ENCODE data around the gene CFAP74.

The CFAP74 gene

GRCh38 chr1:1910033-1910465, 93.5 kb downstream of the CFAP74 start:
- Mint-ChIP-seq H3K4me1 (peaks cover 17% of the 10 kb centered on the region), H3K27ac (ENCODE audit: low read depth) (peak overlapping the region; percentile 93), H3K9me3 (no peaks in the 10 kb centered on the region), H3K27me3 (peaks cover 10% of the 10 kb centered on the region), H3K4me3 (peak overlapping the region; percentile 84), H3K36me3 (ENCODE audit: insufficient read depth) (peaks cover 9% of the 10 kb centered on the region)
- DNase-seq (ENCODE audit: low spot score in 2 of 2) (no peak), ATAC-seq (replicated peaks; ENCODE audit: extremely low read depth, poor library complexity, severe bottlenecking) (no peak)

DNA sequence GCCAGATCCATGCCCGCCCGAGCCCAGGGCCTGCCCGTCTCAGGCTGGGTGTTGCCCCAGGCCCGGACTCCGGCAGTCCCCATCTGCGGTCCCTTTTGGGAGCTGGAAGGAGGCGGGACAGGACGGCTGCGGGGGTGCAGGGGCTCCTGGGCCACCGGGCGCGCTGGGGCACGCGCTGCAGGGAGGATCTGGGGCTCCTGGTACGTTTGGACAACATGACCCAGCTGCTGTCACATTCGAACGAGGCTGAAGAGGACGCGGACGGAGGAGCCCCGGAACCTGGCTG, 95.1 kb downstream of the CFAP74 start:
- peaks cover 17% of the 10 kb centered on the region for H3K4me1 Mint-ChIP-seq
- peak overlapping the region; percentile 84 for H3K4me3 Mint-ChIP-seq
- DNase-seq (ENCODE audit: low spot score in 2 of 2) (no peak), ATAC-seq (replicated peaks; ENCODE audit: extremely low read depth, poor library complexity, severe bottlenecking) (peak; percentile 12)
- peaks cover 9% of the 10 kb centered on the region for H3K36me3 Mint-ChIP-seq (ENCODE audit: insufficient read depth)
- H3K27me3 Mint-ChIP-seq = peaks cover 2% of the 10 kb centered on the region
- H3K27ac Mint-ChIP-seq (ENCODE audit: low read depth) = no peak overlapping the region
- H3K9me3 Mint-ChIP-seq = no peaks in the 10 kb centered on the region

- Mint-ChIP-seq H3K36me3 (ENCODE audit: insufficient read depth) (peaks cover 9% of the 10 kb centered on the region), H3K4me1 (peaks cover 17% of the 10 kb centered on the region), H3K27me3 (no peaks in the 10 kb centered on the region), H3K4me3 (no peak overlapping the region), H3K9me3 (no peaks in the 10 kb centered on the region), H3K27ac (ENCODE audit: low read depth) (no peak overlapping the region)
- no peak for DNase-seq (ENCODE audit: low spot score in 2 of 2)
- no peak for ATAC-seq (replicated peaks; ENCODE audit: extremely low read depth, poor library complexity, severe bottlenecking)
These were observed 96.4 kb downstream of the CFAP74 start for GRCh38 chr1:1907098-1907736.

DNA sequence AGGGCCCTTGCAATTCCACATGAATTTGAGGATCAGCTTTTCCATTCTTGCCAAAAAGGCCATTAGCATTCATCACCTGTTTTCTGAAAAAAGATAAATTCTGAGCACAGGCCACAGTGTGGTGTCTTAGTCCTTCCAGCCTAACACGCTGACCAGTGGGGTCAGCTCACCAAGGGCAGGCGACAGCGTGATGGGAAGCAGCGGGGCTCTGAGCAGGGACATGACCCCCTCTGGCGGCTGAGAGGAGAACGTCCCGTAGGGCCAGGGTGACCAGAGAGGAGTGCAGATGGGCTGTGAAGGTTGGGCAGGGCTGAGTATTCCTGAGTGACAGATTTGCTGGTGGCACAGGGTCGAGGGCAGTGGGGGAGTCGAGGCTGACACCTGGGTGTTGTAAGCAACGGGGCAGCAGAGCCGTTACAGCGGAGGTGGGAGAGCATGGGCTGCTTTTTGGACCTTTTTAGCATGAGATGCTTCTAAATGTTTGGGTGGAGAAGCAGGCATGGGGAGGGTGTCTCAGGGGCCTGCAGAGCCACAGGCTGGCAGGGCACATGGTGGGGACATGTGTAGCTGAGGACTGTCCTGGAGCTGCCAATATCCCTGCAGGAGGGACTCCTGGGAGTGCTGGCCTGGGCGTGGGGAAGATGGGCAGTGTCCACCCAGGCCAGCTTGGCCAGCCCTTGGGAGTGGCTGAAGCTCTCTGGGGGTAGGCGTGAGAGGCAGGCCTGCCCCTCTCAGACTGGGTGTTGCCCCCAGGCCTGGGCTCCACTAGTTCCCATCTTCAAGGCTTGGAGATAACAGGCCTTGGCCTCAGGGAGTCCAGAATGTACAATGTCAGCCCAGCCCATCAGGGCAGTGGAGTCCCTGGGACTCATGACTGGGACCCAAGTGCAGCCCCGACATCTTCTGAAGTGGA, 97.1 kb downstream of the CFAP74 start:
- peak overlapping the region; percentile 60 for H3K4me3 Mint-ChIP-seq
- no peaks in the 10 kb centered on the region for H3K27me3 Mint-ChIP-seq
- DNase-seq (ENCODE audit: low spot score in 2 of 2) = peak; percentile 31 to 53
- ATAC-seq (replicated peaks; ENCODE audit: extremely low read depth, poor library complexity, severe bottlenecking) = no peak
- H3K27ac Mint-ChIP-seq (ENCODE audit: low read depth) = peak overlapping the region; percentile 79
- no peaks in the 10 kb centered on the region for H3K9me3 Mint-ChIP-seq
- H3K36me3 Mint-ChIP-seq (ENCODE audit: insufficient read depth) = peaks cover 9% of the 10 kb centered on the region
- H3K4me1 Mint-ChIP-seq = peaks cover 17% of the 10 kb centered on the region

DNA sequence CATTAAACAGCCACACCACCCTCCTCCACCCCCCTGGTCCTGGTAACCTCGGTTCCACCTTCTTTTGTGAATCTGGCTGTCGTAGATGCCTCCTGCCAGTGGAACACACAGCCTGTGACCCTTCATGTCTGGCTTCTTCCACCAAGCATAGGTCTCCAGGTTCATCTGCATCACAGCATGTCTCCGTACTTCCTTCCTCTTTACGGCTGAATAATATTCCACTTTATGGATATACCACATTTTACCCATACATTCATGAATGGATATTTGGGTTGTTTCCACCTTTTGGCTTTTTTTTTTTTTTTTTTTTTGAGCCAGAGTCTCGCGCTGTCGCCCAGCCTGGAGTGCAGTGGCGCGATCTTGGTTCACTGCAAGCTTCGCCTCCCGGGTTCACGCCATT, 100.4 kb downstream of the CFAP74 start:
- H3K36me3 Mint-ChIP-seq (ENCODE audit: insufficient read depth) = peaks cover 4% of the 10 kb centered on the region
- no peak overlapping the region for H3K4me3 Mint-ChIP-seq
- no peaks in the 10 kb centered on the region for H3K9me3 Mint-ChIP-seq
- H3K27me3 Mint-ChIP-seq = no peaks in the 10 kb centered on the region
- peaks cover 7% of the 10 kb centered on the region for H3K4me1 Mint-ChIP-seq
- ATAC-seq (replicated peaks; ENCODE audit: extremely low read depth, poor library complexity, severe bottlenecking) = no peak
- DNase-seq (ENCODE audit: low spot score in 2 of 2) = no peak
- H3K27ac Mint-ChIP-seq (ENCODE audit: low read depth) = no peak overlapping the region

GRCh38 chr1:1901641-1902294, 101.8 kb downstream of the CFAP74 start:
- peaks cover 7% of the 10 kb centered on the region for H3K4me1 Mint-ChIP-seq
- H3K36me3 Mint-ChIP-seq (ENCODE audit: insufficient read depth) = peaks cover 2% of the 10 kb centered on the region
- H3K4me3 Mint-ChIP-seq = no peak overlapping the region
- DNase-seq (ENCODE audit: low spot score in 2 of 2) (no peak), ATAC-seq (replicated peaks; ENCODE audit: extremely low read depth, poor library complexity, severe bottlenecking) (no peak)
- H3K27me3 Mint-ChIP-seq = no peaks in the 10 kb centered on the region
- H3K9me3 Mint-ChIP-seq = no peaks in the 10 kb centered on the region
- H3K27ac Mint-ChIP-seq (ENCODE audit: low read depth) = no peak overlapping the region

DNA sequence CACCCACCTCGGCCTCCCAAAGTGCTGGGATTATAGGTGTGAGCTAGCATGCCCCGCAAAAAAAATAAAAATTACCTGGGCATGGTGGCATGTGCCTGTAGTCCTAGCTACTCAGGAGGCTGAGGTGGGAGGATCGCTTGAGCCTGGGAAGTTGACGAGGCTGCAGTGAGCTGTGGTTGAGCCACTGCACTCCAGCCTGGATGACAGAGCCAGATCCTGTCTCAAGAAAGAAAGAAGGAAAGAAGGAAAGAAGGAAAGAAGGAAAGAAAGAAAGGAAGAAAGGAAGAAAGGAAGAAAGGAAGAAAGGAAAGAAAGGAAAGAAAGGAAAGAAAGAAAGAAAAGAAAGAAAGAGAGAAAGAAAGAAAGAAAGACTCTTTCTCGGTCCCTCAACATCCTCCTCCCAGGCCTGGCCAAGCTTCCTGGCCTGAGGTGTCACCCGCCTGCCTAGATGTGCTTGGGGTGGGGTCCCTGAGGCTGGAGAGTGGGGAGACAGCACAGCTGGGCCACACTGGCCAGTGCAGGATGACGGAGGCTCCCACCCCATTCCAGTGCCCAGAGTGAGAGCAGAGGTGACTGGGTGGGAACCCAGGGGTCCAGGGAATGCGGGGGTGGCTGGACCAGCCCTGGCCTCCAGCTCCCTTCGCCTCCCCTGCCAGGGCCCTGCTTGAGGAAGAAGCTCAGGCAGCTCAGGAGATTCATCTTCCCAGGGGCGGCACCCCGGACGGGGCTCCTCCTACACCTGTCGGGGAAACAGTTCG, 102.5 kb downstream of the CFAP74 start:
- DNase-seq (ENCODE audit: low spot score in 2 of 2) (no peak), ATAC-seq (replicated peaks; ENCODE audit: extremely low read depth, poor library complexity, severe bottlenecking) (no peak)

DNA sequence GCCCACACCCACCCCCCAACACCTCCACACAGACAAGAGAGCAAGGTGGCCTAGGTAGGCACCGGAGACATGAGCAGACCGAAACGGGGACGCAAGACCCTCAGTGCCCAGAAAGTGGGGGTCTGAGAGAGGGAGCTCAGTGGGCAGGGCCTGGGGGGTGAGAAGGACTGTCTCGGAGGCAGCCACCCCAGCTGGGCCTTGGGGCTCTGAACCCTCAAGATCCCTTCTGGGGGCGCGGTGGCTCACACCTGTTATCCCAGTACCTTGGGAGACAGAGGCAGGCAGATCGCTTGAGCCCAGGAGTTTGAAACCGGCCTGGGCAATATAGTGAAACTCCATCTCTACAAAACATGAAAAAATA, 103.6 kb downstream of the CFAP74 start:
- Mint-ChIP-seq H3K27me3 (peaks cover 9% of the 10 kb centered on the region), H3K4me3 (no peak overlapping the region), H3K9me3 (no peaks in the 10 kb centered on the region), H3K27ac (ENCODE audit: low read depth) (no peak overlapping the region), H3K36me3 (ENCODE audit: insufficient read depth) (no peaks in the 10 kb centered on the region), H3K4me1 (peaks cover 9% of the 10 kb centered on the region)
- ATAC-seq (replicated peaks; ENCODE audit: extremely low read depth, poor library complexity, severe bottlenecking) (no peak), DNase-seq (ENCODE audit: low spot score in 2 of 2) (no peak)

More for the DNA sequence above, 102.5 kb downstream of the CFAP74 start:
- peaks cover 2% of the 10 kb centered on the region for H3K4me1 Mint-ChIP-seq
- no peak overlapping the region for H3K4me3 Mint-ChIP-seq
- H3K36me3 Mint-ChIP-seq (ENCODE audit: insufficient read depth) = no peaks in the 10 kb centered on the region
- H3K27ac Mint-ChIP-seq (ENCODE audit: low read depth) = no peak overlapping the region
- H3K27me3 Mint-ChIP-seq = no peaks in the 10 kb centered on the region
- no peaks in the 10 kb centered on the region for H3K9me3 Mint-ChIP-seq

DNA sequence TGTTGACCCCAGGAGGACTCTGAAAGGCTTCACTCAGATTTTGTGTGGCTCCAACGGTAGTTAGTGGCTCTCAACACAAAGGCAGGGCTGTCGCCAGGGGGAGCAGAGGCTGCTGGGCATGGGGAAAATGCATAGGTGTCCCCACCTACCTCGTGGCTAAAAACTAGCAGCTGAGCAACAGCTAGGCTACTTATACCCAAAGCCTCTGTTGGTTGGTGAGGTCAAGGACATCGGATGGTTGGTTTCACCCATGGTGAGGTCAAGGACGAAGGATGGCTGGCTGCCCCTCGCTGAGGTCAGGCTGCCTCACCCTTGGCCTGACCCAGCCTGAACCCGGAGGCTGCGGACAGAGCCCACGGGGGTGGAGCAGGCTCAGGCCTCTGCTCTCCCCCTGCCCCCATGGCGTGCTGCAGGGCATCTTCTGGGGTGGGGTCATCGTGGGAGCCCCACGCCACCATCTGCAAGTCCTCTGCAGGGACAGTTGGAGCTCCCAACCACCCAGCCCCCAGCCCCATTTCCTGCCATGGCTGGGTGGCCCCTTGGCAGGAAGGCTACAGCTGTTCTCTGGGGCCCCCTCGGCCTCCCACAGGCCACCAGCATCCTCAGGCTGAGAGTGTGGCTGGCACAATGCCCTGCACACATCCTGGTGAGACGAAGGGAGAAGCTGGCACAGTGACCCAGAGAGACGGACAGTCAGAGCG, 104.2 kb downstream of the CFAP74 start:
- no peak for DNase-seq (ENCODE audit: low spot score in 2 of 2)

GRCh38 chr1:1898246-1898933, 105.2 kb downstream of the CFAP74 start:
- H3K27me3 Mint-ChIP-seq = peaks cover 14% of the 10 kb centered on the region
- H3K9me3 Mint-ChIP-seq = no peaks in the 10 kb centered on the region
- H3K4me3 Mint-ChIP-seq = no peak overlapping the region
- no peaks in the 10 kb centered on the region for H3K36me3 Mint-ChIP-seq (ENCODE audit: insufficient read depth)
- peaks cover 16% of the 10 kb centered on the region for H3K4me1 Mint-ChIP-seq
- no peak overlapping the region for H3K27ac Mint-ChIP-seq (ENCODE audit: low read depth)
- no peak for DNase-seq (ENCODE audit: low spot score in 2 of 2)
- no peak for ATAC-seq (replicated peaks; ENCODE audit: extremely low read depth, poor library complexity, severe bottlenecking)

More for the DNA sequence above, 104.2 kb downstream of the CFAP74 start:
- H3K27me3 Mint-ChIP-seq = peaks cover 14% of the 10 kb centered on the region
- H3K36me3 Mint-ChIP-seq (ENCODE audit: insufficient read depth) = no peaks in the 10 kb centered on the region
- no peak overlapping the region for H3K4me3 Mint-ChIP-seq
- ATAC-seq (replicated peaks; ENCODE audit: extremely low read depth, poor library complexity, severe bottlenecking) = no peak
- H3K27ac Mint-ChIP-seq (ENCODE audit: low read depth) = no peak overlapping the region
- no peaks in the 10 kb centered on the region for H3K9me3 Mint-ChIP-seq
- H3K4me1 Mint-ChIP-seq = peaks cover 14% of the 10 kb centered on the region

DNA sequence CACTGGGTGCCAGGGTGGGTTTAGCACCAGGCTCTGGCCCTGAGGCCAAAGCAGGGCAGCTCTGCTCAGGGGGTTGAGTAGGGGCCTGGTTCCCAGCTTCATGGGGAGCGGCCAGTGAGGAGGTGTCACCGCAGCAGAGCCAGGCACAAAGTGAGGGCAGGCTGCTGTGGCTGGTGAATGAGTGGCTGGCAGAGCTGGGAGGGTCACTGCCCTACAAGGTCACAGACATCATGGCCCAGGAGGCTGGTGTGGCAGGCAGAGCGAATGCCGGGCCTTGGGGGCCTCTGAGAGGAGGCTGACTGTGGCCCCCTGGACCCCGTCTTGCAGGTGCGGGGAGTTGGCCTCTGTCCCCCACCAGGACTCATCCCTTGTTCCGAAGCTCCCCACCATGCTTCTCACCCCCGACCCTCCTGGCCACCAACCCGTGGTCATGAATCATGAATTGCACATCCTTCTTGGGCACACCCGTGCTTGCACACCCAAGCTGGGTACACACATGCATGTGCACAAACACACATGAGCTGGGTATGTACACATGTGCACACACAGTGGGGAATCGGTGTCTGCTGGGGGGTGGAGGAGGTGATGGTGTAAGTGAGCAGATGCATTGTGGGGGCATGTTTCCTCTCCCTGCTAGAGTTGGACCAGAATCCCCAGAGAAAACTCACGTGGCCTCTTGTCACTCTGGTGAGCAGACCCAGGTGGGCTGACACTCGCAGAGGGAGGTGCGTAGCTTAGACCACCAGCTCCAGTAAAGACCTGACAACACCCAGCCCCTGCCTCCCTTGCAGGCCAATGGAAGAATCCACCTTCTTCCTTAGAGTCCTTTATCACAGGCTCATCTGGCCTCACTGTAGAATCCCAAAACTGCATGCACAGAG, 107.9 kb downstream of the CFAP74 start:
- Mint-ChIP-seq H3K4me1 (peaks cover 32% of the 10 kb centered on the region), H3K27me3 (peaks cover 14% of the 10 kb centered on the region), H3K27ac (ENCODE audit: low read depth) (no peak overlapping the region), H3K36me3 (ENCODE audit: insufficient read depth) (peaks cover 8% of the 10 kb centered on the region), H3K9me3 (no peaks in the 10 kb centered on the region), H3K4me3 (no peak overlapping the region)
- DNase-seq (ENCODE audit: low spot score in 2 of 2) (no peak), ATAC-seq (replicated peaks; ENCODE audit: extremely low read depth, poor library complexity, severe bottlenecking) (no peak)

Data from central memory CD8-positive, alpha-beta T cell (primary cell).